GM19239 (cell line): ENCODE measurements around the gene CDK3.

Experiments used
- DNase-seq: peaks from one replicate; pipeline ENCODE4 v3.0.0; 2011; ENCODE audit warnings: low spot score; ENCODE audit not compliant: insufficient read length
- FAIRE-seq: peaks from 2 replicates; lab custom pipeline; 2011; peaks lifted over from hg19 to GRCh38; lab: Jason Lieb, UNC

CDK3 gene

DNA sequence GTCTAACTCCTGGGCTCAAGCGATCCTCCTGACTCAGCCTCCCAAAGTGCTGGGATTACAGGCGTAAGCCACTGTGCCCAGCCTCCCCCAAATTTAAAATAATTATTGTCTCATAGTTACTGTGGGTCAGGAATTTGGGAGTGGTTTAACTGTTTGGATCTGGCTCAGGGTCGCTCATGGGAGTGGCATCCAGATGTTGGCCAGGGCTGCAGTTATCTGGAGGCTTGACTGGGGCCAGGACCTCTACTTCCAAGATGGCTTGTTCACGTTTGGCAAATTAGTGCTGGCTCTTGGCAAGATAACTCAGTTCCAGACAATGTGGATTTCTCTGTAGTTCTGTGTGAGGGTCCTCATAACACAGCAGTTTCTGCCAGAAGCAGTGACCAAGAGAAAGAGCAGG is 13.6 kb upstream of the CDK3 start:
- DNase-seq (no peak), FAIRE-seq (no peak)

GRCh38 chr17:75991396-75991795 is 9.3 kb upstream of the CDK3 start:
- no peak for DNase-seq
- FAIRE-seq = no peak

DNA sequence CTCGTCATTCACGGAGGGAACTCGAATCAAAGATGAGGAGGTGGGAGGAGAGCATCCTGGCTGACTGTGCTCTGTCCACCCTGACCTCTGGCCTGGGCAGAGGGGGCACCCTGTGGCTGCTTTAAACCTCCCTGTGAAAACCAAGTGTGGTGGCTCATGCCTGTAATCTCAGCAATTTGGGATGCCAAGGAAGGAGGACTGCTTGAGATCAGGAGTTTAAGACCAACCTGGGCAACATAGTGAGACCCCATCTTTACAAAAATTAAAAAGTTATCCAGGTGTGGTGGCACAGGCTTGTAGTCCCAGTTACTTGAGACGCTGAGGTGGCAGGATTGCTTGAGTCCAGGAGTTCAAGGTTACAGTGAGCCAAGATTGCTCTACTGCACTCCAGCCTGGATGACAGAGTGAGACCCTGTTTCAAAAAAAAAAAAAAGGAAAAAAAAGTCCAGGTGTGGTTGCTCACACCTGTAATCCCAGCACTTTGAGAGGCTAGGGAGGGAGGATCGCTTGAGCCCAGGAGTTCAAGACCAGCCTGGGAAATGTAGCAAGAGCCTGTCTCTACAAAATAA is 5.8 kb upstream of the CDK3 start:
- DNase-seq (no peak), FAIRE-seq (no peak)

DNA sequence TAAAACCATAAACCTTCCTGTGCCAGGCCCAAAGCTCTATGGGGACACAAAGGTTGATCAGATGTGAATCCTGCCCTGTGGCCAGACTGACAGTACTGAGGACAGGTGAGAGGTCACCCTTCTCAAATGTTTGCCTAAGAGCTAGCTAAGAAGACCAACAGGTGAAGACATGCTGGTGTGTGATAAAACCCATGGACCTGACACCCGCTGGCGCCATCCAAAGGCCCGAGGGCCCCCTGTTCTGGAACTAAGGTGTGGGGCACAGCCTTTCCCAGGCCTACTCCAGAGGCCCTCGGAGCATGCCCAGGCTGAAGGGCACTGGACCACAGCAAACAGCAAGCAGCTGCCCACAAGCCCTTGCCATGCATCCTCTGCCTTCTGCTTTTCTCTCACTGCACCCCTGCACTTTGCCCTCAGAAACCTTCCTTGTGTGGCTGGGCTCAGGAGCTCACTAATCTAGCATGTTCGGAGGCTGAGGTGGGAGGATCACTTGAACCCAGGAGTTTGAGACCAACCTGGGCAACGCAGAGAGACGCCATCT is 5.2 kb upstream of the CDK3 start:
- DNase-seq (no peak), FAIRE-seq (no peak)

GRCh38 chr17:75996665-75997590 is 3.7 kb upstream of the CDK3 start:
- FAIRE-seq = peak; percentile 83
- DNase-seq = no peak

GRCh38 chr17:75998327-75998795 is 2.3 kb upstream of the CDK3 start:
- DNase-seq (no peak), FAIRE-seq (no peak)

DNA sequence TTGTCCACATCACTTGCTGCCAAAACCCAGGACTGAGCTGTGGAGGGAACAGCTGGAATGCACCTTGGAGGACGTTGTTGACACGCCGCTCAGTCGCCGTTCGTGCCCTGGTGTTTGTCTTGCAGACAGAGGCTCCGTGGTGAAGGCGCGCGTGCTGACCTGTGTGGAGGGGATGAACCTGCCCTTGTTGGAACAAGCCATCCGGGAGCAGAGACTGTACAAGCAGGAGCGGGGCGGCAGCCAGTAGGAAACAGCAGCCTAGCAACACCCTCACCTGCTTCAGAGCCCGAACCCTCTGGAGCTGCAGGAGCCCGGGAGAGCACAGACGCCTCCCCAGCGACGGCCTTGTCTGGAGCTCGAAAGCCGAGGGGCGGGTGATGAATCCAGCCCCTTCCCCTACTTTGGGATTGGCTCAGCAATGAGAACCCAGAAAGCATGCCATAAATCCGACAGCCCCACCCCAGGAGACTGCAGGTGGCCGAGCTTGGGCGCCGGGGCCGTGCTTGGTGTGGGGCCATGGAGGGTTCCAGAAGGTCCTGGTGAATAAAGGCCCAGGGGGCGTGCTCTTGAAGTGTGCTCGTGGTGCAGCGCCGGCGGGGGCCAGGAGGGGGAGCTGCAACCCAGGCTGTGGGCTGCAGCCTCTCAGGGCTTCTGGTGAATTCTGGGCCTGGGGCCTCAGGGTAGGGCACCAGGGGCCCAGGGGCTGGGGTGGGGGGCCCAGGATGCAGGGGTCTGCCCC is 470 bp upstream of the CDK3 start:
- peak; percentile 45 for FAIRE-seq

GRCh38 chr17:76002100-76002499 is 1.4 kb downstream of the CDK3 start:
- DNase-seq (no peak), FAIRE-seq (no peak)

More for the DNA sequence above, 470 bp upstream of the CDK3 start:
- DNase-seq = peak; percentile 66

DNA sequence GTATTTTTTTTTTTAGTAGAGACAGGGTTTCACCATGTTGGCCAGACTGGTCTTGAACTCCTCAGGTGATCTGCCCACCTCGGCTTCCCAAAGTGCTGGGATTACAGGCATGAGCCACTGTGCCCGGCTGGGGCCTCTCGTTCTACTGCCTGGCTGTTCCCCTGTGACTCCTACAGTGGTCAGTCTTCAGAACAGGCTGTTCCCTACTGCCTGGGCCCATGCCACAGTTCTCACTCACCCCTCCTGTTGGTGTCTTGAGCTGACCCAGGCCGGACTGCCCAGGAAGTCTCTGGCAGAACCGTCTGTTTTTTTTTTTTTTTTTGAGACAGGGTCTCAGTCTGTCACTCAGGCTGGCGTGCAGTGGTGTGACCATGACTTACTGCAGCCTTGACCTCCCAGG is 3.3 kb downstream of the CDK3 start:
- no peak for DNase-seq
- no peak for FAIRE-seq

DNA sequence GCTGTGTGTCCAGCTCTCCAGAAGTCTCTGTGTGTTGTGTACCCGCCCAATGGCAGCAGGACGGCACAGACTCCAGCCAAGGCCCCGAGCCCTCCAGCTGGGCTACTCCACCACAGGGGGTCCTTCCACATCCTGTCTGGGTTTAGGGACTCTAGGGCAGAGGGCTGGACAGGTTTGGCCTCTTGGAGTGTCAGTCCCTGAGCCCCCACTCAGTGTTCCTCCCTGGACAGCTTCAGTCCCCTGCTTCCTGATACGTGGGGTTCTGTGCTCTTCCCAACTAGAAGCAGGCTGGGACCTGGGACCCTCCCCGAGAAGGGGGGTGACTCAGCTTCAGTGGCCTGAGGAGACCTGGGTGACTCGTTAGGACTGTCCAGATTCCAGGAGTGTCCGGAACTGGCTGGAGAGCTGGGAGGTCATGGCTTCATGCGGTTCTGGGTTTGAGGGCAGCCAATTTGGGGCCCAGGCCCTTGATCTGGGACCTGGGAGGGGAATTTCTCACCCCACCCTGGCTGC is 4.2 kb downstream of the CDK3 start:
- DNase-seq (no peak), FAIRE-seq (no peak)

GRCh38 chr17:76005263-76006149 is 4.9 kb downstream of the CDK3 start:
- DNase-seq (peak; percentile 94), FAIRE-seq (peak; percentile 77)

DNA sequence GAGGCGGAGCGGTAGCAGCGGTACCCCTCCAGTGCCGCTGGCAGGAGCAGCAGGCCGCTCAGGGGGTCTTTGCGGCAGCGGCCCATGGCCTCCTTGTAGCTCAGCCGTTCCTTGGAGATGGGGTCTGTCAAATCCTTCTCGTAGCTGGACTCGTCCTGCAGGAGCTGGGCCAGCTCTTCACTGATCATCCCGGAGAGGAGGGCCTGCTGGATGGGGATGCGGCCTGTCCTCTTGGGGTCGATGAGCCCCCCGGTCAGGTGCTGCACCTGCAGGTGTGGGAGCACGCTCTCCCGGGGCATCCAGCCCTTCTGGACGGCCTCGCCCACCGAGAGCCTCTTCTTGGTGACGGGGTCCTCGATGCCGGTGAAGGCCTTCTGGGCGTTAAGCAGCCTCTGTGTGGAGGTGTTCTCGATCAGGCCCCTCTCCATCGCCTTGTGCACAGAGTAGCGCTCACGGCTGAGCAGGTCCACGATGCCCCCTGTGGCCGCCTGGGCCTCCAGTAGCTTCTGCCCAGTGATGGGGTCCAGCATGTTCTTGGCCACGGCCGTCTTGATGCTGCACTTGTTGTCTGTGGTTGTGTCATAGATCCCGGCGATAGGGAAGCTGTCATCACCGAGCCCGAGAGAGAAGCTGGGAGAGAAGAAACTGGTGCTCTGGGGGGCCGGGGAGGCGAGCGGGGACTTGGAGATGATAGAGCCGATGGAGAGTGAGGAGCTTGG is 6.6 kb downstream of the CDK3 start:
- FAIRE-seq (no peak), DNase-seq (no peak)

DNA sequence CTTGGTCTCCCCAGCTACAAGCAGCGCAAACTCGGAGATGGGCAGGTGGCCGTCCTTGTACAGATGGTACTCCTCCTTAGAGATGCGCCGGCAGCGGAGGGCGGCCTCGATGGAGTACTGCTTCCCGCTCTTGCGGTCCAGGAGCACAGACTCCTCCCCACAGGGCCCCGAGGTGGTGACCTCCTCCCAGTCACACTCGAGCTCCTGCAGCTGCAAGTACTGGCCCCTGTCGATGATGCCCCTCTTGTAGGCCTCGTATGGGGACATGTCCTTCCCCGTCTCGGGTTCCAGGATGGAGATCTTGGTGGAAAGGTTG is 7.2 kb downstream of the CDK3 start:
- DNase-seq = no peak
- no peak for FAIRE-seq

DNA sequence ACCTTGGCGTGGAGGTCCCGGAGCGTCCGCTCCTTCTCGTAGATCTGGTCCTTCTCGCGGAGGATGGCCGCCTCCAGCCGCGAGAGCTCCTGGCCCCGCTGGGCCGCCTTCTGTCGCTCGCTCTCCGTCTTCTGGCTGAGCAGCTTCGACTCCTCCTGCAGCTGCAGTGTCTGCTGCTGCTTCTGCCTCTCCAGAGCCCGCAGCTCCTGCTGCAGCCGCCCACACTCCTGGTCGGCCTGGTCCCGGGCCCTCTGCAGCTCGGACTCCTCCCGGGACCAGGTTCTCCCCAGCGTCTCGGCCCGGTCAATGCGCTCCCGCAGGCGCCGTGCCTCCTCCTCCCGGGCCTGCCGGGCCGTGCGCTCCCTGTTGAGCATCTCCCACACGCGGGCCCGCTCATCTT is 7.6 kb downstream of the CDK3 start:
- DNase-seq (no peak), FAIRE-seq (no peak)

GRCh38 chr17:76008630-76009425 is 8.2 kb downstream of the CDK3 start:
- DNase-seq = no peak
- no peak for FAIRE-seq

- DNase-seq (no peak), FAIRE-seq (no peak)
These were observed 8.8 kb downstream of the CDK3 start for GRCh38 chr17:76009447-76009846.

DNA sequence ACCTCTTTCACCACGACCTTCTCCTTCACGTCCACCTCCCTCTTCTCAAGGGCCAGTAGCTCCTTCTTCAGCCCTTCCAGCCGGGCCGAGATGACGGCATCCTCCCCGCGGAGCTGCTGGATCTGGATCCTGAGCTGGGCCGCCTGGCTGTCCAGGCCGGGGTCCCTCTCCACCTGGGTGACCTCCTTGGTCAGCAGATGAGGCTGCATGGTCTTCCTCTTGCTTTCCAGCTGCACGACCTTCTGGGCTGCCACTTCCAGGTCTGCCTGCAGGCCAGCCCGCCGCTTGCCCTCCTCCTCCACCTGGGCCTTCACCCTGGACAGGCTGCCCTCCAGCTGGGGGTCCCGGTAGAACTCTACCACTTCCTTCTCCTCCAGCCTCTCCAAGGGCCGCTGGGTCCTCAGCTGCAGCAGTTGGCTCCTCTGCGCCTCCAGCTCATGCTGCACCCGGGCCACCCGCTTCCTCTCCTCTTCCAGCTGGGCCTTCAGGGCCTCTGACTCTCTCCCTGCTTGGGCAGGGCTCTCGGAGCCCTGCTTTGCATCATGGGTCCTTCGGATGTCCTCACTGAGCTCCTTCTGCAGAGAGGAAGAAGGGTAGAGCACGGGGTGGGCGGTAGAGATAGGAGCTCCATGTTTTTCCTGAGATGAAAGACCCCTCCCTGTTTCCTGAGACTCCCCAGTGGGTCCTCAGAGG is 9.5 kb downstream of the CDK3 start:
- DNase-seq (no peak), FAIRE-seq (no peak)

DNA sequence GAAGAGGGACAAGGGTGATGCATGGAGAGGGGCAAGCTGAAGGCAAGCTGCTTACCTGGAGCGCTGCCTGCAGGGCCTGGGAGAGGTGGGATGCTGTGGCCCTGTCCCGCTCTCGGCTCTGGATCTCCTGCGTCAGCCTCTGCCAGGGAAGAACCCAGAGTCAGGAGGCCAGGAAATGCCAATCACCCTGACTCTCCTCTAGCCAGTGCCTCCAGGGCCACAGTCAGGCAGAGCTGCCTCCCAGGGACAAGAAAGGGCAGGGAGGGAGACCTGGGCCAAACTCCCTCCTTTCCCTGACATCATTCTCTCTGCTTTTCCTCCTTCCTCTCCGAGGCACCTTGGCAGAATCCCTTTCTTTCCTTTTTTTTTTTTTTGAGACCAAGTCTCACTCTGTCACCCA is 11.3 kb downstream of the CDK3 start:
- DNase-seq = no peak
- no peak for FAIRE-seq
